Mesothelial cell of epicardium (in vitro differentiated cells): Measurements from ENCODE around the gene LRP5. TPM values are rescaled to one million over a fixed set of nuclear protein-coding genes. Genes with fewer than 3 reads are reported as not detected.

ENCODE experiments used
- DNase-seq, 2 experiments: peaks; one replicate each; pipeline ENCODE4 v3.0.0; 2021; ENCODE audit warnings: low spot score in 2 of 2; ENCODE audit not compliant: unreplicated experiment in 2 of 2
- H3K27ac Mint-ChIP-seq: 2 replicates; pipeline ENCODE4 v1.8.0; 2021; ENCODE audit warnings: mixed read lengths
- H3K27me3 Mint-ChIP-seq: 2 replicates; pipeline ENCODE4 v1.8.0; 2021; ENCODE audit warnings: low read depth, mixed read lengths
- H3K36me3 Mint-ChIP-seq: 2 replicates; pipeline ENCODE4 v1.8.0; 2021; ENCODE audit warnings: mixed read lengths
- H3K4me1 Mint-ChIP-seq: 2 replicates; pipeline ENCODE4 v1.8.0; 2021; ENCODE audit warnings: mixed read lengths
- H3K4me3 Mint-ChIP-seq: 2 replicates; pipeline ENCODE4 v1.8.0; 2021; ENCODE audit warnings: mild to moderate bottlenecking, moderate library complexity, mixed read lengths
- H3K9me3 Mint-ChIP-seq: 2 replicates; pipeline ENCODE4 v1.8.0; 2021; ENCODE audit warnings: mixed read lengths
- total RNA-seq: library from RNA; stranded (reverse); gene quantifications from 3 replicates; pipeline ENCODE4 v1.2.1, GENCODE V29; 2021
- TF ChIP-seq, protein P1 (sequence below): fragments of 200-600 bp; sonication (generic); IDR thresholded peaks from one replicate; pipeline ENCODE4 v1.5.0; 2021; ENCODE audit warnings: antibody characterized with exemption; ENCODE audit not compliant: unreplicated experiment

LRP5 gene
- total RNA-seq, 1 donor from 2014 or later = 72.5 TPM

- Mint-ChIP-seq H3K4me1 (peaks cover 51% of the 10 kb centered on the region), H3K27me3 (no peaks in the 10 kb centered on the region), H3K36me3 (peaks cover 5% of the 10 kb centered on the region), H3K9me3 (no peaks in the 10 kb centered on the region), H3K4me3 (no peak overlapping the region), H3K27ac (no peak overlapping the region)
- TF ChIP-seq, protein P1, sequence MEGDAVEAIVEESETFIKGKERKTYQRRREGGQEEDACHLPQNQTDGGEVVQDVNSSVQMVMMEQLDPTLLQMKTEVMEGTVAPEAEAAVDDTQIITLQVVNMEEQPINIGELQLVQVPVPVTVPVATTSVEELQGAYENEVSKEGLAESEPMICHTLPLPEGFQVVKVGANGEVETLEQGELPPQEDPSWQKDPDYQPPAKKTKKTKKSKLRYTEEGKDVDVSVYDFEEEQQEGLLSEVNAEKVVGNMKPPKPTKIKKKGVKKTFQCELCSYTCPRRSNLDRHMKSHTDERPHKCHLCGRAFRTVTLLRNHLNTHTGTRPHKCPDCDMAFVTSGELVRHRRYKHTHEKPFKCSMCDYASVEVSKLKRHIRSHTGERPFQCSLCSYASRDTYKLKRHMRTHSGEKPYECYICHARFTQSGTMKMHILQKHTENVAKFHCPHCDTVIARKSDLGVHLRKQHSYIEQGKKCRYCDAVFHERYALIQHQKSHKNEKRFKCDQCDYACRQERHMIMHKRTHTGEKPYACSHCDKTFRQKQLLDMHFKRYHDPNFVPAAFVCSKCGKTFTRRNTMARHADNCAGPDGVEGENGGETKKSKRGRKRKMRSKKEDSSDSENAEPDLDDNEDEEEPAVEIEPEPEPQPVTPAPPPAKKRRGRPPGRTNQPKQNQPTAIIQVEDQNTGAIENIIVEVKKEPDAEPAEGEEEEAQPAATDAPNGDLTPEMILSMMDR = no peak
- no peak for DNase-seq
Observed at GRCh38 chr11:68326334-68327215, 14.2 kb downstream of the LRP5 start.

DNA sequence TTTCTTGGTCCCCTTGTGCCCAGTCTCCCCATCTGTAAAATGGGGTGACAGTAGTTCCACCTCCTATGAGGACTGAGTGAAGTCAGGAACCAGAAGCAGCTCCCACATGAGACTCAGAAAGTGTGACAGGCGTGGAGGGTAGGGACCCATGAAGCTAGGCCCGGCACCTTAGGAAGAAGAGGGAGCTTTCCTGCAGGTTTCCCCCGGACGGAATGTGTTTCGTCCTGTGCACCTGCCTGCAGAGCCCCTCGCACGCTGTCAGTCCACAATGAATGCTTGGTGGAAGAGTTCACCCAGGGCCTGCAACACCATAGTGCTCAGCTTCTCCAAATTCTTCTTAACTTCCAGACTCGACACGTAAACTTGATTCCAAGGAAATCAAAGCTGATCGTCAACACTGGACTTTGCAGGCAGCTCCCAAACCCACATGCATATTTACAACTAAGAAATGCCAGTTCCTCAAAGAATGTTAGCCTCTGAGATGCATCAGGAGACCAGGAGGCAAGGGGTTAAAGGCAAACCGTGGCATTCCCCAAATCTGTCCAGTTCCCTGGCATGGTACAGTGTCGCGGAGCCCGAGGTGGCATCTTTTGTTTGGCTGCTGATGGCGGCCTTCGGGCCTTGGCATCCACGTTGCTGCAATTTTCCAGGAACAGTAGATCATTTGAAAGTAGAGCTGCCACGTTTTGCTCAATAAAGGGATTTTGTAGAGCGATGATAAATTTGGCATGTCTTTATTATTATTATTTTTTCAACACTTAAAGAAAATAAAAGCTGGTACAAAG is 15.4 kb downstream of the LRP5 start:
- H3K9me3 Mint-ChIP-seq = no peaks in the 10 kb centered on the region
- TF ChIP-seq, protein P1 = no peak
- peaks cover 52% of the 10 kb centered on the region for H3K4me1 Mint-ChIP-seq
- H3K36me3 Mint-ChIP-seq = no peaks in the 10 kb centered on the region
- no peaks in the 10 kb centered on the region for H3K27me3 Mint-ChIP-seq
- H3K27ac Mint-ChIP-seq = peak overlapping the region; percentile 95
- H3K4me3 Mint-ChIP-seq = no peak overlapping the region
- DNase-seq = no peak

DNA sequence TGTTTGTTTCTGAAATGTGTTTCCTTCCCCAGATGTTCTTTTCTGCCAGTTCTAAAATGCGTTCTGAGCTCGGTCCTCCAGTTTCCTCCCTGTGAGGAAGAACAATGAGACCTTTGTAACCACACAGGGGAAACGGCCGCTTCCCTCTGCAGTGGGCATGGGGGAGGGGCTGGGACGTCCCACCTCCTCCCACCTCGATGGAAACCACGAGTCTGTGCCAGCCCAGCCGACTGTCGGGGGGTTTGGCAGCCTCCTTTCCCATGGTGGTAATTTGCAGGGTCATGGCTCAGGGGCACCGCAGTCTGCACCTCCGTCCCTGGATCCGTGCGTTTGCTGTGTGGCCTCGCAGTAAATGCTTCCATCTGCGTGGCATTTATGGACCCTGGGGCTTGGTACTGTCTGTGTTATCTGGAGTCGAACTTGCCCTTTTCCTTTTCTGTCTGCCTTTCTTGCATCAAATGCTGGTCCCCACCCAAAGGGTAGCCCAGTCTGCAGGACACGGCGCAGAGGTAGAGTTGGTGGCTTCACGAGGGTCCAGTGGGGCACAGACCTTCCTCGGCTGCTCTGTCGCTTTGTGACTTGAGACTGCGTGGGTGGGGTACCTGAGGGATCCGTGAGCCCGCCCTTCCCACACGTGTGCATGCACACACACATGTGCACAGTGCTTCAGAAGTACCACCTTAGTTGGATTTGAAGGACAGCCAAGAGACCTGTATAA is 16.1 kb downstream of the LRP5 start:
- H3K27me3 Mint-ChIP-seq = no peaks in the 10 kb centered on the region
- DNase-seq = no peak
- H3K9me3 Mint-ChIP-seq = no peaks in the 10 kb centered on the region
- peaks cover 55% of the 10 kb centered on the region for H3K4me1 Mint-ChIP-seq
- TF ChIP-seq, protein P1 = no peak
- H3K4me3 Mint-ChIP-seq = no peak overlapping the region
- H3K27ac Mint-ChIP-seq = peak overlapping the region; percentile 95
- no peaks in the 10 kb centered on the region for H3K36me3 Mint-ChIP-seq

DNA sequence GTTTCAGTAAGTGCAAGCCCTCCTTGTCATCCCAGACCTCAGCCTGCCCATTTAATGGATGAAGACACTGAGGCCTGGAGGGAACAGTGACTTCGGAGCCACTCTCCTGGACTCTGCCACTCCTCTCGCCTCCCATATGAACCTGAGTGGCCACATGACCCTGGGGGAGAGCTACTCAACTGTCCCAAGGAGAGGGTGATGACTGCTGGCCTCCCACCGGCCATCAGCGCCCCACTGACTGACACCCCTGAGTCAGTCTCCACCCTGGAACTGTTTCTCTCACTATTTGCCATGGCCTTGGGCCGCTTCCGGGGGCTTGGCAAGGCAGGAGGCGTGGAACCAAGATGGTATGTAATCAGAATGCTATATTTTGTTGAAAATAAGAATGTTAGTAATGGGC is 17.1 kb downstream of the LRP5 start:
- Mint-ChIP-seq H3K27me3 (no peaks in the 10 kb centered on the region), H3K4me3 (no peak overlapping the region), H3K9me3 (no peaks in the 10 kb centered on the region), H3K27ac (peak overlapping the region; percentile 95), H3K36me3 (peaks cover 3% of the 10 kb centered on the region), H3K4me1 (peaks cover 55% of the 10 kb centered on the region)
- DNase-seq = no peak
- TF ChIP-seq, protein P1 = no peak

DNA sequence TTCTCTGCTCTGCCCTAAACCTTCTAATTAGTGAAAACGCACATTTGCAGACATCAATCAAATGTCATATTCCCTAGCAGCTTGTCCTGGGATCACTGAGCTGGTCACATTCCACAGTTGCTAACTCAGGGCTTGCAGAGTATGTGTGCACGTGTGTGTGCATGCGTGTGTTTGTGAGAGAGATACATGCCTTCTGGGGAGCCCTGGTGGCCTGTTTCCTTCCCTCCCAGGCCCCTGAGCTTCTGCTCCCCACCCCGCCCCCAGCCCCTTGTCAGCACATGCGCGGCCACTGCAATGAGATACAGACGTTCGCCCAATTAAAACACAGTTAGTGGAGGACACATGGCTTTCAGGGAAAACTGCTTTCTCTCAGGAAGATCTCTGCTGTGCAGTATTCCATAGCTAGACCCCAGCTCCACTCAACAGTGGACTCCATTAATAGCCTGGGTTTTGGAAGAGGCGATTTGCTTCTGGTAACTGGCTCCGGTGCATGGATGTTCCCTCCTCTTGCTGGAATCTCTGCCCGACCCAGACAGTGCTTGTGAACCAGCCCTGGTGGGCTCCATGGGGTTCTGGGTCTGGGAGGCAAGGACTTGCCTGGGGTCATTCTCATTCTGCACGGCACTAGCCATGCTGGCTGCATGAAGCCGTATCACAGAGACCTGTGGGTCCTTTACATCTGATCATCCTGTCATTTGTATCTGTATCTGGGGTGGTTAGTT is 17.7 kb downstream of the LRP5 start:
- H3K9me3 Mint-ChIP-seq = no peaks in the 10 kb centered on the region
- H3K27ac Mint-ChIP-seq = peak overlapping the region; percentile 95
- no peaks in the 10 kb centered on the region for H3K27me3 Mint-ChIP-seq
- H3K4me3 Mint-ChIP-seq = no peak overlapping the region
- H3K36me3 Mint-ChIP-seq = peaks cover 3% of the 10 kb centered on the region
- H3K4me1 Mint-ChIP-seq = peaks cover 55% of the 10 kb centered on the region
- TF ChIP-seq, protein P1 = no peak
- DNase-seq = no peak
